Natural killer cell (primary cell): ENCODE results near the gene RBM47. TPM values are rescaled to one million over a fixed set of nuclear protein-coding genes. Genes with fewer than 3 reads are reported as not detected.

Source experiments
- ATAC-seq, 3 donors: fragments of 150-1000 bp in 2 of 3; fragments of 200-7000 bp in 1 of 3; cut with Tn5 transposase; 1 replicate in 1 of 3; 2 replicates in 2 of 3; pipeline ENCODE4 v1.10.0; 2021; ENCODE audit warnings: mild to moderate bottlenecking in 2 of 3, moderate library complexity in 2 of 3
- DNase-seq, 2 donors: peaks; one replicate each; pipeline versions ENCODE4 v3.0.0 to v3.0.0-alpha.2; 2013 to 2021; ENCODE audit warnings: mixed read lengths in 1 of 2
- H3K27ac ChIP-seq: one replicate; pipeline ENCODE4 v1.5.1; 2013; ENCODE audit warnings: mild to moderate bottlenecking, low read length
- H3K27me3 ChIP-seq: one replicate; pipeline ENCODE4 v1.6.1; 2013; ENCODE audit warnings: low read length; ENCODE audit not compliant: control insufficient read depth, insufficient read depth
- H3K36me3 ChIP-seq: one replicate; pipeline ENCODE4 v1.6.1; 2013; ENCODE audit warnings: low read length; ENCODE audit not compliant: control insufficient read depth, insufficient read depth
- H3K4me1 ChIP-seq: one replicate; pipeline ENCODE4 v1.6.1; 2013; ENCODE audit warnings: low read length; ENCODE audit not compliant: control insufficient read depth, insufficient read depth
- H3K4me3 ChIP-seq: one replicate; pipeline ENCODE4 v1.5.1; 2013; ENCODE audit warnings: low read length
- H3K9me3 ChIP-seq: one replicate; pipeline ENCODE4 v1.6.1; 2013; ENCODE audit warnings: low read length; ENCODE audit not compliant: control insufficient read depth, insufficient read depth
- H3K27ac Mint-ChIP-seq, 2 donors: one replicate each; pipeline ENCODE4 v1.8.0; 2022; ENCODE audit warnings: mild to moderate bottlenecking in 2 of 2, mixed read lengths in 2 of 2, moderate library complexity in 1 of 2
- H3K27me3 Mint-ChIP-seq, 2 donors: one replicate each; pipeline ENCODE4 v1.8.0; 2022; ENCODE audit warnings: low read depth in 2 of 2, mixed read lengths in 2 of 2
- H3K36me3 Mint-ChIP-seq: one replicate; pipeline ENCODE4 v1.8.0; 2022; ENCODE audit warnings: mixed read lengths
- H3K4me1 Mint-ChIP-seq, 2 donors: one replicate each; pipeline ENCODE4 v1.8.0; 2022; ENCODE audit warnings: mixed read lengths in 2 of 2
- H3K4me3 Mint-ChIP-seq: one replicate; pipeline ENCODE4 v1.8.0; 2022; ENCODE audit warnings: mild to moderate bottlenecking, moderate library complexity, mixed read lengths
- H3K9me3 Mint-ChIP-seq, 2 donors: one replicate each; pipeline ENCODE4 v1.8.0; 2022; ENCODE audit warnings: mixed read lengths in 2 of 2
- CTCF ChIP-seq: fragments of 200-600 bp; IDR thresholded peaks from one replicate; pipeline ENCODE4 v1.8.0; 2022; ENCODE audit warnings: antibody characterized with exemption
- WGBS: methylation state at CpG from one replicate; pipeline ENCODE4 v1.1.7; 2013; ENCODE audit warnings: missing lambda C conversion rate; ENCODE audit not compliant: insufficient coverage; 5-methylcytosine and 5-hydroxymethylcytosine counted together
- intact Hi-C: fragments of 100-400 bp; cut with micrococcal nuclease; formaldehyde crosslinking; loops from one replicate; pipeline ENCODE4 v1.14.2; 2022
- total RNA-seq, 4 donors: library from RNA; stranded (reverse); fragments of 120-200 nt in 1 of 4; gene quantifications; one replicate each; pipeline versions ENCODE4 v1.2.3 to v1.2.4, GENCODE V29; 2013 to 2022

The RBM47 gene
- total RNA-seq, 3 donors from 2014 or later (not counting 1 experiment from before 2014, with no cell fraction given) = 2.0 to 7.7 (median 3.9) TPM

GRCh38 chr4:40622913-40623312 lies 6.8 kb downstream of the RBM47 start:
- no peaks in the 10 kb centered on the region for H3K27me3 ChIP-seq
- WGBS = 91% methylated on average over 6 of the region's 6 CpGs
- Mint-ChIP-seq H3K36me3 (no peaks in the 10 kb centered on the region), H3K27me3 (peaks cover 20 to 21% of the 10 kb centered on the region in 2 donors), H3K4me1 (peaks cover 6 to 7% of the 10 kb centered on the region in 2 donors), H3K9me3 (peaks cover 0 to 2% of the 10 kb centered on the region in 2 donors), H3K27ac (no peak overlapping the region), H3K4me3 (no peak overlapping the region)
- H3K36me3 ChIP-seq = no peaks in the 10 kb centered on the region
- ATAC-seq (no peak), DNase-seq (no peak)
- TF ChIP-seq CTCF = no peak
- H3K9me3 ChIP-seq = no peaks in the 10 kb centered on the region
- no peak overlapping the region for H3K27ac ChIP-seq
- intact Hi-C loops = no loop called here
- H3K4me3 ChIP-seq = no peak overlapping the region
- H3K4me1 ChIP-seq = peaks cover 6% of the 10 kb centered on the region

GRCh38 chr4:40621592-40622512 lies 7.8 kb downstream of the RBM47 start:
- H3K36me3 Mint-ChIP-seq = no peaks in the 10 kb centered on the region
- H3K4me3 ChIP-seq = no peak overlapping the region

GRCh38 chr4:40621229-40621591 lies 8.5 kb downstream of the RBM47 start:
- Mint-ChIP-seq H3K27ac (no peak overlapping the region), H3K9me3 (peaks cover 0 to 2% of the 10 kb centered on the region in 2 donors), H3K36me3 (no peaks in the 10 kb centered on the region), H3K27me3 (peaks cover 4 to 5% of the 10 kb centered on the region in 2 donors), H3K4me3 (no peak overlapping the region), H3K4me1 (peaks cover 6 to 7% of the 10 kb centered on the region in 2 donors)
- H3K9me3 ChIP-seq = no peaks in the 10 kb centered on the region
- intact Hi-C loops = no loop called here
- H3K4me3 ChIP-seq = no peak overlapping the region
- TF ChIP-seq CTCF = no peak
- DNase-seq = no peak
- no peaks in the 10 kb centered on the region for H3K27me3 ChIP-seq
- H3K4me1 ChIP-seq = peaks cover 6% of the 10 kb centered on the region
- 64% methylated on average over 4 of the region's 4 CpGs for WGBS
- H3K36me3 ChIP-seq = no peaks in the 10 kb centered on the region
- peak overlapping the region; percentile 52 for H3K27ac ChIP-seq
- ATAC-seq = no peak

More at GRCh38 chr4:40621592-40622512, 7.8 kb downstream of the RBM47 start:
- WGBS = 34% methylated on average over 13 of the region's 13 CpGs
- Histone ChIP-seq H3K4me1 (peaks cover 6% of the 10 kb centered on the region), H3K36me3 (no peaks in the 10 kb centered on the region), H3K9me3 (no peaks in the 10 kb centered on the region), H3K27ac (peak overlapping the region; percentile 20), H3K27me3 (no peaks in the 10 kb centered on the region)
- Mint-ChIP-seq H3K4me1 (peaks cover 6 to 7% of the 10 kb centered on the region in 2 donors), H3K27me3 (peaks cover 11% of the 10 kb centered on the region in 2 donors), H3K4me3 (no peak overlapping the region), H3K9me3 (peaks cover 0 to 2% of the 10 kb centered on the region in 2 donors), H3K27ac (no peak overlapping the region)
- TF ChIP-seq CTCF = no peak
- peak in 1 of 2 donors; percentile 24 for DNase-seq
- intact Hi-C loops = no loop called here
- peak in 1 of 3 donors; percentile 74 for ATAC-seq
